ENCODE results near the gene JHY. TPM values are rescaled to one million over a fixed set of nuclear protein-coding genes. Genes with fewer than 3 reads are reported as not detected.

Gene JHY
- total RNA-seq, result 1.2 and 1.7 TPM in 2 replicates

DNA sequence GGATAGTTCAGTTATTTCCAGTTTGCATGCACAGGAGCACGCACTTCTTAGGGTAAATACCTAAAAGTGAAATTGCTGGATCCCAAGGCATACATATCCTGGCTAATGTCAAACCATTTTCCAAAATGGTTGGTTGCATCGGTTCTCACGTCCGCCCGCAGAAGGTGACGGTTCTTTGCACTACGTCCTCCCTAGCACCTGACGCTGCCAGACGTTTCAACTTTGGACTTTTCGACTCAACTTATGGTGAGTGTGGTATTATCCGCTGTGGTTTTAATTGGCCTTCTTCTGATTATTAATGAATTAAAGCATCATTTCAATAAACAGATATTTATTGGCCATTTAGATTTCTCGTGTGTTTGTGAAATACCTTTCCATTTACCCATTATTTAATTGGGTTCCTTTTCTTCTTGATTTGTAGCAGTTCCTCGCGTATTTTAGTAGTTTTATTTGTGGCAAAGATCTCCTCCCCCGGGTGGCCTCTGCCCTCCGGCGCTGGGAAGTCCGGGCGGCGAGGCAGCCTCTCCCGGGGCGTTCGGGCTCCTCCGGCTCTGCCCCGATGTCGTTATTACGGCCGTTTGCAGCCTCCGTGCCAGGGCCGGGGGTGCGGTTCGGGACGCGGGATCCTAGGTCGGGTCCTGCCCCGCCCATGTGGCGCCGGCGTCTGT lies at the start of gene JHY:
Gene JHY (plus strand): TSS at position 571 of the 668 bp plus-strand sequence. CDS start 3,091 bp downstream, outside the sequence.

DNA sequence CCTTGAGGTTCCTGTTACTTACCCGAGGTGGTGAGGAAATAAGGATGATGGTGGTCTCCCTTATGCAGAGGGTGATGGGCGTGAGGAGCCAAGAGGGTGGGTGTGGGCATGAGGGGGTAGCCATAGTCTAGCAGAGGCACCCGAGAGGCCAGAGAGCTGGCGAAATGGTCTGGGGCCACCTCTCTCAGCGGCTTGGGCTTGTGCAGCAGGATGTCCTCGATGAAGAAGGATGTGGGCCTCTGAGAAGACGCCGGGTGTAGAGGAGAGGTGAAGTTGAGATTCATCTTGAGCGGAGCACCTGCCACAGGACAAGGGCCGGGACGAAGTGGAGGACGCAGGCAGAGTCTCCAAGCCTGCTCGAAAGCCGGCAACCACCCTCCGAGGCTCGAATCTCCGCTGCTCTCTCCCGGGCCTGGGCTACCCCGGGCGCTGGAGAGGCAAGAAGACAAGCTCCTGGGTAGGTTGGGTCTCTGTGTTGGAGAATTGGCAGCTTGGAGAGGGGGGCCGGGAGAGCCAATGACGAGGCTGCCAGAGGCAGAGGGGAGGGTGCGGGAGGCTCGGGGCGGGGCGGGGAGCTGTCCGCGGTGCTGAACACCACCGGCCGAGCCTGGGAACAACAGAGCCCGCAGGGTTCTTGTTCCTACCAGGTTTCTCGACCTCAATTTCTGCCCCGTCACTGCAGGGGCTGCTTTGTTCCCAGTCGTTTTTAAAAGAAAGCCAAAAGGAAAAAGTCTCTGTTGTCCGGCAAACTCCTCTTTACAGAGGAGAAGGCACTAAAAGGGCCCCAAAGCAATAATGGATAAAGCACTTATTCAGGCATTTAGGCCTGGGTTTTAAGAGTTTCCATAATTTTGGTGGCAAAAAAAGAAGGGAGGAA lies 99.1 kb downstream of the JHY start, which contains the start of gene BSX:
Gene BSX (minus strand): TSS at position 447 of the 877 bp plus-strand sequence. CDS start 163 bp downstream, at position 284.

Other genes with a start within 250 kb of the JHY start
- gene UBASH3B, start 227.0 kb upstream of the JHY start, total RNA-seq, result 5.1 and 8.1 TPM in 2 replicates
- not detected in 2 replicates for gene CRTAM, start 44.3 kb upstream of the JHY start, total RNA-seq
- gene BSX, start 99.1 kb downstream of the JHY start, total RNA-seq, result not detected in 2 replicates
- gene HSPA8, start 179.4 kb downstream of the JHY start, total RNA-seq, result 2,076 and 2,164 TPM in 2 replicates